Common myeloid progenitor, CD34-positive (primary cell): ENCODE results near the gene ZNF710.

Source experiments
- CTCF ChIA-PET: fragments of 350-600 bp; sonication (Branson Sonifier 250); formaldehyde crosslinking; loops from one replicate; lab custom pipeline; 2021; ENCODE audit warnings: antibody characterized with exemption; lab: Charles Lee
- POLR2A ChIA-PET: fragments of 350-600 bp; sonication (Branson Sonifier 250); formaldehyde crosslinking; loops from one replicate; lab custom pipeline; 2021; ENCODE audit warnings: antibody characterized with exemption; lab: Charles Lee
- DNase-seq, 3 donors: peaks; one replicate each; pipeline versions ENCODE4 v3.0.0 to v3.0.0-alpha.2; 2013
- H3K27ac ChIP-seq, 2 experiments: 1 replicate in 1 of 2; 2 replicates in 1 of 2; pipeline ENCODE4 v1.7.0; 2013; ENCODE audit warnings: inconsistent platforms in 2 of 2, low read length in 2 of 2, mild to moderate bottlenecking in 2 of 2, low read depth in 1 of 2, moderate library complexity in 1 of 2; ENCODE audit not compliant: severe bottlenecking in 2 of 2, insufficient read depth in 1 of 2, poor library complexity in 1 of 2
- H3K27me3 ChIP-seq, 5 experiments: replicated peaks in 2 of 5; 1 replicate in 3 of 5; 2 replicates in 2 of 5; pipeline versions ENCODE4 v1.6.1 to v1.7.0; 2013; ENCODE audit warnings: low read length in 4 of 5, mild to moderate bottlenecking in 2 of 5, moderate library complexity in 2 of 5, inconsistent platforms in 1 of 5; ENCODE audit not compliant: insufficient read depth in 5 of 5, control insufficient read depth in 4 of 5
- H3K36me3 ChIP-seq, 4 experiments: 1 replicate in 2 of 4; 2 replicates in 2 of 4; pipeline versions ENCODE4 v1.6.1 to v1.7.0; 2013; ENCODE audit warnings: low read length in 3 of 4, control low read depth in 1 of 4, mild to moderate bottlenecking in 1 of 4; ENCODE audit not compliant: control insufficient read depth in 4 of 4, insufficient read depth in 4 of 4
- H3K4me1 ChIP-seq, 4 experiments: 1 replicate in 3 of 4; 2 replicates in 1 of 4; pipeline versions ENCODE4 v1.6.1 to v1.7.1; 2013; ENCODE audit warnings: low read length in 3 of 4, mild to moderate bottlenecking in 3 of 4, control low read depth in 1 of 4, inconsistent platforms in 1 of 4, moderate library complexity in 1 of 4; ENCODE audit not compliant: control insufficient read depth in 4 of 4, insufficient read depth in 4 of 4; ENCODE audit errors: control extremely low read depth in 1 of 4
- H3K4me3 ChIP-seq, 7 experiments: 1 replicate in 4 of 7; 2 replicates in 3 of 7; pipeline versions ENCODE4 v1.5.1 to v1.7.0; 2013; ENCODE audit warnings: mild to moderate bottlenecking in 7 of 7, low read length in 6 of 7, moderate library complexity in 6 of 7, inconsistent platforms in 2 of 7, low read depth in 2 of 7, control low read depth in 1 of 7; ENCODE audit not compliant: insufficient read depth in 4 of 7, control insufficient read depth in 1 of 7; ENCODE audit errors: extremely low read depth in 1 of 7
- H3K9me3 ChIP-seq, 5 experiments: 1 replicate in 4 of 5; 2 replicates in 1 of 5; pipeline versions ENCODE4 v1.6.1 to v1.7.1; 2013; ENCODE audit warnings: low read length in 4 of 5, mild to moderate bottlenecking in 2 of 5, inconsistent platforms in 1 of 5, low read depth in 1 of 5, moderate library complexity in 1 of 5; ENCODE audit not compliant: control insufficient read depth in 4 of 5, insufficient read depth in 2 of 5; ENCODE audit errors: control extremely low read depth in 1 of 5
- WGBS: methylation state at CpG from one replicate; pipeline ENCODE4 v1.1.5; 2013; ENCODE audit not compliant: insufficient coverage; 5-methylcytosine and 5-hydroxymethylcytosine counted together

Gene ZNF710

GRCh38 chr15:90079619-90080457 lies 78.7 kb downstream of the ZNF710 start:
- H3K27me3 ChIP-seq: no peaks in the 10 kb centered on the region
- 96% methylated on average over 26 of the region's 28 CpGs for WGBS
- H3K36me3 ChIP-seq: peaks cover 4 to 81% (median 57%) of the 10 kb centered on the region in 4 experiments
- no peak for DNase-seq
- peaks cover 0 to 23% (median 10%) of the 10 kb centered on the region in 4 experiments for H3K4me1 ChIP-seq
- CTCF ChIA-PET: interaction anchor here (0.9 to 2.3 kb wide), 8 partner anchors 9 to 205 kb away, joined by 3 to 11 read pairs (median 3); no protein-coding TSS in a partner anchor
- H3K27ac ChIP-seq: no peak overlapping the region
- no peak overlapping the region for H3K4me3 ChIP-seq
- POLR2A ChIA-PET: no interaction called here
- no peaks in the 10 kb centered on the region for H3K9me3 ChIP-seq

- no peaks in the 10 kb centered on the region for H3K27me3 ChIP-seq
- H3K4me1 ChIP-seq: peaks cover 0 to 23% (median 10%) of the 10 kb centered on the region in 4 experiments
- H3K27ac ChIP-seq: no peak overlapping the region
- POLR2A ChIA-PET: no interaction called here
- H3K36me3 ChIP-seq: peaks cover 4 to 81% (median 57%) of the 10 kb centered on the region in 4 experiments
- H3K4me3 ChIP-seq: no peak overlapping the region
- no peak for DNase-seq
- H3K9me3 ChIP-seq: no peaks in the 10 kb centered on the region
- 98% methylated on average over 9 of the region's 9 CpGs for whole genome bisulfite sequencing
- CTCF ChIA-PET: interaction anchor here (1.1 to 2.3 kb wide), 4 partner anchors 9 to 206 kb away, joined by 3 to 11 read pairs (median 4); no protein-coding TSS in a partner anchor
Measured at GRCh38 chr15:90080458-90080755, 79.3 kb downstream of the ZNF710 start.

DNA sequence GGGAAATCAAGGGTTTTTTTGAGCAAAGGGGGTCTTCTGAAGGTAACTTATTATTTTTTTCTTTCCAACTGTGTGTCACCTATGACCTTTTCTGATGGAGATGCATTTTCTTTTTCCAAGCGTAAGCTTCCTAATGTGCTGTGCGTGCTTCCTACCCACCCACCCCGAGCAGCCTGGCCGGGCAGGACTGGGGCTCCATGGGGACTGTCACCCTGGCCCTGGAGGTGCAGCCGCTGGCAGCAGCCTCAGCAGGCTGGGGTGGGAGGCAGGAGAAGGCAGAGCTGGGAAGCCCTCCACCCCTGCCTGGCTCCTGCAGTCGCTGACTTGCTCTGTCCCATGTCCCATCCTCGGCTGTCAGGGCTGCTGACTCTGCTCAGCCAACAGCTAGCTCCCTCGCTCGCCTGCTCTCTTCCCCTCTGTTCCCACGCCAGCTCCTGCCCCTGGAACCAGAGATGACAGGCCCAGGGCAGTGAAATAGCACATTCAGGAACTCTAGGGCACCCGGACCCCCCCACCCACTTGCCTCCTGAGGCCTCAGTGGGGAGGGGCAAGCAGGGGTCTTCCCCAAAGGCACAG lies 79.8 kb downstream of the ZNF710 start:
- Histone ChIP-seq H3K9me3 (no peaks in the 10 kb centered on the region), H3K4me1 (peaks cover 0 to 23% (median 10%) of the 10 kb centered on the region in 4 experiments), H3K4me3 (no peak overlapping the region), H3K27me3 (no peaks in the 10 kb centered on the region), H3K36me3 (peaks cover 4 to 81% (median 57%) of the 10 kb centered on the region in 4 experiments), H3K27ac (no peak overlapping the region)
- POLR2A ChIA-PET: no interaction called here
- 100% methylated on average over 8 of the region's 11 CpGs for WGBS
- no peak for DNase-seq
- CTCF ChIA-PET: interaction anchor here (1.4 to 2.3 kb wide), 2 partner anchors 10 to 183 kb away, joined by 3 to 11 read pairs; no protein-coding TSS in a partner anchor

DNA sequence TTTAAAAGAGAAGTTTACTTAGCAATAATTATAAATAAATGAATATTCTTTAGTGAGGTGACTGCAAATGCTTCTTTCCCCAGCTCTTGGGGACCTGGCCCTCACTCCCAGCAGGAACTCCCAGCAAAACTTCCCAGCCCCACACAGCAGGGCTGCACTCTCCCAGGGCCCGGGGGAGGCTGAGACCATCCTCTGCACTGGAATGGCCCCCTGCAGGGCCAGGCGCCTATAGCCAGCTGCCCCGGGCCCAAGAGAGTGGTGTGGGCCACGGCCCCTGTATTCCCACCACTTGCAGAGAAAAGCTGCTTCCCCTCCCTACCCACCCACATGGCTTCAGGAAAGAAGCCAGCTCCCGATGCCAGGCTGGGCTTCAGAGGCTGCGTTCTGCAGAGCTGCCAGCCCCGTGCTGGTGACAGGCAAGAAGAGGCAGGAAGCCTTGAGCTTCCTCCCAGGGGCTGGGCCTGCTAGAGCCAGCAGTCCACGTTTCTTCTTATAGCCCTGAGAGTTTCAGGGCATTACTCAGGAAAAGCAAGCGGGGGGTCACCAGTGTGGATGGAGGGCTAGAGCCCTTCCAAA lies 81.1 kb downstream of the ZNF710 start:
- ChIA-PET CTCF (interaction anchor here (0.7 to 2.7 kb wide), 6 partner anchors 10 to 342 kb away, joined by 3 to 8 read pairs (median 3); no protein-coding TSS in a partner anchor), POLR2A (no interaction called here)
- Histone ChIP-seq H3K27ac (no peak overlapping the region), H3K4me1 (peaks cover 0 to 23% (median 10%) of the 10 kb centered on the region in 4 experiments), H3K4me3 (peak overlapping the region in 1 of 7 experiments; percentile 33), H3K9me3 (no peaks in the 10 kb centered on the region), H3K27me3 (no peaks in the 10 kb centered on the region), H3K36me3 (peaks cover 5 to 85% (median 60%) of the 10 kb centered on the region in 4 experiments)
- 9% methylated on average over 8 of the region's 9 CpGs for WGBS
- peak in 1 of 3 donors; percentile 35 for DNase-seq

DNA sequence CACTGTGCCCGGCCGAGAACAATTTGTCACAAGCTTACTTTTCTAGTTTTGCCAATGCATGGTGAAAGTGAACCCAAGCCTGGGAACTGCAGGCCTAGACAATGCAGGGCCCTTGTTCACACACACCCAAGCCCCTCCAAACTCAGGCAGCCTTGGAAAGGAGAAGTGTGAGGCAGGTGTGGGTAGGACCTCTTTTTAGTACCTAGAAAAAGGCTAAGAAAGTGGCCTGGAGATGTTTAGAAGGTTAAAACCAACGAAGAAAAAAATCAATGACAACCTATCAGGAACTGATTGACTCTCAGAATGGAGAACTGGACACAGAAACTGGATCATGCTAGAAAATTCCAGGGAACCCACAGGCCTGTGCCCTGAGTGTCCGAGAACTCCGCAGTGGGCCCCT lies 82.3 kb downstream of the ZNF710 start:
- H3K27me3 ChIP-seq: no peaks in the 10 kb centered on the region
- H3K9me3 ChIP-seq: no peaks in the 10 kb centered on the region
- ChIA-PET POLR2A (no interaction called here), CTCF (interaction anchor here (0.9 to 2.7 kb wide), 6 partner anchors 12 to 343 kb away, joined by 3 to 8 read pairs (median 3); no protein-coding TSS in a partner anchor)
- WGBS: 100% methylated on average over 1 of the region's 5 CpGs
- H3K4me1 ChIP-seq: peaks cover 0 to 23% (median 10%) of the 10 kb centered on the region in 4 experiments
- H3K27ac ChIP-seq: peak overlapping the region in 1 of 2 experiments; percentile 60
- H3K4me3 ChIP-seq: no peak overlapping the region
- DNase-seq: no peak
- peaks cover 5 to 89% (median 64%) of the 10 kb centered on the region in 4 experiments for H3K36me3 ChIP-seq

GRCh38 chr15:90083954-90084607 lies 83.0 kb downstream of the ZNF710 start:
- CTCF ChIA-PET: interaction anchor here (0.6 to 4.7 kb wide), 11 partner anchors 10 to 323 kb away, joined by 3 to 23 read pairs (median 4); partner anchors contain the start of gene IDH2
- Histone ChIP-seq H3K4me1 (peaks cover 0 to 23% (median 10%) of the 10 kb centered on the region in 4 experiments), H3K36me3 (peaks cover 5 to 89% (median 61%) of the 10 kb centered on the region in 4 experiments), H3K27ac (peak overlapping the region in 1 of 2 experiments; percentile 60), H3K27me3 (no peaks in the 10 kb centered on the region), H3K9me3 (no peaks in the 10 kb centered on the region), H3K4me3 (no peak overlapping the region)
- POLR2A ChIA-PET: interaction anchor here (0.6 to 0.7 kb wide), 2 partner anchors 12 to 48 kb away, joined by 3 to 4 read pairs; no protein-coding TSS in a partner anchor
- 84% methylated on average over 12 of the region's 14 CpGs for WGBS
- no peak for DNase-seq
